ENCODE results near the gene INPP5E.

INPP5E gene

DNA sequence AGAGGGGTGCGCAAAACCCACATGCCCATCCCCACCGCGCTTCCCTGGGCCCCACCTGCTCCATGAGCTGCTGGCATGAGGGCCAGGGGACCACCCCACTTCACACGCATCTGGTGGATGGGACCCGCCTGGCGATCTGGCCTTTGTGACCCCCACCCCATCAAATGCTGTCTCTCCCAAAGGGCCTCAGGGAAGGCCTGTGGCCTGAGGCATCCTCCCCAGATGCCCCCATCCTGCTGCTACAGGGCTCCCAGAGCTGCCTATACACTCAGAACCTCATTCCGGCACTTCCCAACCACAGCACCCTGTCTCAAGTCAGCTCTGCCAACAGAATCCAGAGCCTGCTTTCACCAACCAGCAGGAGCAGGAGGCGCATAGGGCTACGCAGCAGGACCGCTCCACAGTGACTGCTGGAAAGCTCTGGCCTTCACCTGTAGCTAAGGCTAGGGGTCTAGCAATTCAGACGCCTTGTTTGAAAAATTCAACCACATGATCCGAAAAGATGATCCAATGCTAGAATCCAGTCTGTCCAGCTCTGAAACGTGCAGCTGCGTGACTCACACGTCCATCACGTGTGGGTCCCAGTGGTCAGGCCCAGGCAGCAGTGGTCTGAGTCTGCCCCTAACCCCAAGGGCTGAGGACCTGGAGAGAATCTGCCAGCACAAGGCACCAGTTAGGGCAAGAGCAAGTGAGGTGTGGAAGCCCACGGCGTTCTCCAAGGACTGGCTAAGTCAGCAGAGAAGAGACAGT lies 38.3 kb downstream of the INPP5E start:
- DNase-seq, result no peak

DNA sequence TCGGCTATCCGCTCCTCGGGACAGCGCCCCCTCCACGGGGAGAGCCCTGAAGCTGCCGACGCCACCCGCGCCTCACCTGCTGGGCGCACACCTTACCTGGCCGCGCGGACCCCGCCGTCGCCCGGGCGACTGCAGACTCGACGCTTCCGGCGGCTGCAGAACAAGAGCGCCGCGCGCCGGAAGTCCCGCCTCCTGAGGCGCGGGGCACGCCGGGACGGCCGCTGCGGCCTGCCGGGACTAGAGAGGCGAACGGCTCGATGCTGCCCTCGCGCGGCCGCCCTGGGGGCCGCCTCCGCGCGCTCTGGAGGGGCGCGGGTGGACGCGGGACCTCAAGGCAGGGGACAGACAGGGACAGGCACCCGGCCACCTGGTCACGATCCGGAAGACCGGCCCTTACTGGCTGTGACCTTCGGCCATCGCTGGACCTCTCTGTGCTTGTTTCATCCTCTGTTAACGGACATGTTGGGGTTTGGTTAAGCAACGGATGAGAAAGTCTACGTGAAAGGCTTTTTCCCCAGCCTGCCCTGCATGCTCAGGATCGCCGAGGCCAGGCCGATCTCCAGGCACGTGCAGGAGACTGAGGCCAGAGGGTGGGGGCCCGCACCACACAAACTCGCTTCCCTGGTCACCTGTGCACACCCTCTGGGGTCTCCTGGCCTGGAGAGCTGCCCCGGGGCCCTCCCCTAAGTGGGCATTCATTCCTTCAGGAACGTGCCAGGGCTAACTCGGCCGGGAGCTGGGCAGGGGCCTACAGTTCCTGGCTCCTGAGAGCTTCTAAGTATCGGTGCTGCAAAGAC lies 39.4 kb downstream of the INPP5E start, which contains the start of gene SNAPC4:
Gene SNAPC4, minus strand, starts transcription at position 133 of the 797 bp plus-strand sequence. CDS start 1,742 bp downstream, outside the sequence.
- DNase-seq, result peak; percentile 81 to 92

DNA sequence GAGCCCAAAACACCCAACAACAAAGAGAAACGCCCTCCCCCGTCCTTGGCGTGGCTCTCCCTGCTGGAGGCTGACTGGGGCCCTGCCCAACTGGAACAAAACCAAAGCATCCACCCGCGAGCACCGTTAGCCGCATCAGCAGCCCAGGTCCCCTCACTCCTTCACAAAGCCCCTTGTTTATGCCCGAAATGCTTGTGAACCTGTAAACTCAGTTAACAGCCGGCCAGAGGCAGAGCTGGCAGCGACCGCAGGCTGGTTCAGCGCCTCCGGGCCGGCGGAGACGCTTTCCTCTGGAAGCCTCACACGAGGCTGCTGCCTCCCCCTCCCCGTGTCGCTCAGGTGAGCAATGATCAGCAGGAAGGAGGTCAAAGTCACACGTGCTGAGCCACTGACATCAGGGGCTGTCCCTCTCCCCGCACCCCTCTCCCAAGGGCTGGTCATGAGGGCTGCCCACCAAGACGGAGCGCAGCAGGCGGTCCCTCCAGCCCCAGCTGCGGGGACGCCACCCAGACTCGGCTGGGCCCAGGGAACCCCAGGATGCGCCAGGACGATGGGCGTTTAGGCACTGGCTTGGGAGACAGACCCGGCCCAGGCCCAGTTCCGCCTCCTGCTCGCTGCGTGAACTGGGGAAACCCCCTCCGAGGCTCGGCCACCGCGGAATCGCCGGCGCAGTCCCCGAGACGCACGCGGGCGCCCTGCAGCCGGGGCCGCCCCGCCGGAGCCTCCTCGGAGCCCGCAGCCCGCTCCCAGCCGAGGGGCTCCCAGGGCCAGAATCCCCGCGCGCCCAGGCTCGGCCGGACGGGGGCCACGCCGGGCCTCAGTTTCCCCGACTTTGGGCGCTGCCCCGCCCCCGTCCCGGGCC lies 40.2 kb downstream of the INPP5E start:
- no peak for DNase-seq

DNA sequence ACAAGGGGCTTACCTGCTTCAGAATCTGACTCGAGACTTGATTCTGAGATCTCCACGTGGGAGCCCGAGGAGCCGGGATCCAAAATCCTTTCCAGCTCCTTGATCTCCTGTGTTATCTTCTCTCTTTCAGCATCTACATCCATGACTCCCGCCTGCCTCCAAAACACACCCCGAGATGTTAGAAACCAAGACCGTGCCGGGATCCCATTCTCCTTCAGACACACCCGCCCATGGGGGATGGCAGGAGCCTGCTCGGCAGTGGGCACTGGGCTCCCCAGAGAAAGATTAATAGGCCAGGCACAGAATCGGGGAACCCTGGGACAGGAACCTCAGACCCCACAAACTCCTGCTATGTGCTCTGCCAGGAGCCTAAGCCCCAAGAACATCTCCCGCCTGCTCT lies 41.4 kb downstream of the INPP5E start:
- no peak for DNase-seq

DNA sequence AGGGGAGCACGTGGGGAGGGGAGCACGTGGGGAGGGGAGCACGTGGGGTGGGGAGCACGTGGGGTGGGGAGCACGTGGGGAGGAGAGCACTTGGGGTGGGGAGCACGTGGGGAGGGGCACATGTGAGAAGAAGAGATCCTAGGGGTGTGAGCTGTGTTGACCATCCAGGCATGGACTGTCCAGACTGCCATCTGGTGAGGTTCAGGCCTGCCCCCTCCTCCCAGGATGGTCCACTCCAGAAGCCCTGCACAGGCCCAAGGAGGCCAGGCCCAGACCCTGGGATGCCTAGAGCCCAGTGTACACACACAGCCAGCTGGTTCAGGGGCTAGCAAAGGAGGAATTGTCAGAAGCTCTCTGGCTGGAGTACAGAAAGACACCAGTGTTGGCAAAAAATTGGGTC lies 42.0 kb downstream of the INPP5E start:
- DNase-seq, result no peak

DNA sequence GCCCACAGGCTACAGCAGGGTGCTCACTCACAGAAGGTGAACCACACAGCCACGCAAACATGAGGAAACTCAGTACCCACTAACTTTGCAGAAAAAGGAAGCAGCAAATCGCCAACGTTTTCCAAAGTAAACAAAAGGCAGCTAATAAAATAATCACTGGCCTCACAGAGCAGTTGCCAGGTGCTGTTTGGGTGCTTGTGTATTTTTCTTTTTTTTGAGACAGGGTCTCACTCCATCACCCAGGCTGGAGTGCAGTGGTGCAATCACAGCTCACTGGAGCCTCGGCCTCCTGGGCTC lies 43.5 kb downstream of the INPP5E start:
- no peak for DNase-seq

DNA sequence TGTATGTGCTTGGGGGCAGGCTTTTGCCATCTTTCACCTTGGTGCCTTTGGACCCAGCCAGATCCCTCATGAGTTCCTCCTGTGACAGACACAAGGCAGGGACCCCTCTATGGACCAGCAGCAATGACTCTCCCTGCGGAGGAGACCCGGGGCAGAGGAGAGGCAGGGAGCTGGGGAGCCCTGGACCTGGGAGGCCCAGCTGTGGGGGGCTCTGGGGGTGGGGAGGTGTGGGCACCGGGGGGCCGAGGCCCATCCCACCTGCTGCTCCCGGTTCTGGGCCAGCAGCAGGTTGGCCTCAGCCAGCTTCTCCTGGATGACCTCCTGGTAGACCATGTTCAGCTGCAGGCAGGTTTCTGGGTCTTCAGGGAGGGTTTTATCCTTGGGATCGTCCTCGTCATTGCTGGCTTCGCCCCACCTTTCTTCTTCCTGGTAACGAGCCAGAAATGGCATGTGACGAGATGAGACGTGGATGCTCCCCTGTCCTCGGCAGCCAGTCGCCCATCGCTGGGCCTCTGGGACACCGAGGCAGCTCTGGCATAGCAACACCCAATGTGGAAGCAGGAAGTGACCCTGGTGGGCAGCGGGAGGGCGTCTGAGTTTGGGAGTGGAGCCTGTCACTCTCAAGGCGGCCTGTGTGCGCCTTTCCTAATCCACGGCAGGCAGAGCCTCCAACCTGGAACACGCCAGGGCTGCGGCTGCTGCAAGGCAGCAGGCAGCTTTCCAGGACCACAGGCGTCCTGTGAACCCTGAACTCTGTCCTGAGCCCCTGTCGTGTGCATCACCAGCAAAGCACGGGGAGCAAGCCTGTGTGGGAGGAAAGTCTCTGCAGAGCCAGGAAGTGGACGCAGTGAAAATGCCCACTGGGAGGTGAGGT lies 44.1 kb downstream of the INPP5E start:
- no peak for DNase-seq

DNA sequence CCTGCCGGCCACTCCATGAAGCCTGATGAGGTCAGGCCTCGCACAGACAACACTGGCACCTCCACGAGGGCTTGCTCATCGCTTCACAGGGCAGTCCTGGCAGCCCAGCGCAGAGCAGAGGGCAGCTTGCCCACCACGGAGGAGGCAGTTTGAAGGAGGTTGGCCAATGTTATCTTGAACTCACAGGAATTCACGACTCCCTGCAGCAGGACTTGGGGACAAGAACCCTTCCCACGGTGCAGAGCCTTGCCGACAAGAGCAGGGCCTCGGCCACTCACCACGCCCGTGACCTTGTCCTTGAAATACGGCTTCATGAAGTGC lies 44.7 kb downstream of the INPP5E start:
- no peak for DNase-seq

DNA sequence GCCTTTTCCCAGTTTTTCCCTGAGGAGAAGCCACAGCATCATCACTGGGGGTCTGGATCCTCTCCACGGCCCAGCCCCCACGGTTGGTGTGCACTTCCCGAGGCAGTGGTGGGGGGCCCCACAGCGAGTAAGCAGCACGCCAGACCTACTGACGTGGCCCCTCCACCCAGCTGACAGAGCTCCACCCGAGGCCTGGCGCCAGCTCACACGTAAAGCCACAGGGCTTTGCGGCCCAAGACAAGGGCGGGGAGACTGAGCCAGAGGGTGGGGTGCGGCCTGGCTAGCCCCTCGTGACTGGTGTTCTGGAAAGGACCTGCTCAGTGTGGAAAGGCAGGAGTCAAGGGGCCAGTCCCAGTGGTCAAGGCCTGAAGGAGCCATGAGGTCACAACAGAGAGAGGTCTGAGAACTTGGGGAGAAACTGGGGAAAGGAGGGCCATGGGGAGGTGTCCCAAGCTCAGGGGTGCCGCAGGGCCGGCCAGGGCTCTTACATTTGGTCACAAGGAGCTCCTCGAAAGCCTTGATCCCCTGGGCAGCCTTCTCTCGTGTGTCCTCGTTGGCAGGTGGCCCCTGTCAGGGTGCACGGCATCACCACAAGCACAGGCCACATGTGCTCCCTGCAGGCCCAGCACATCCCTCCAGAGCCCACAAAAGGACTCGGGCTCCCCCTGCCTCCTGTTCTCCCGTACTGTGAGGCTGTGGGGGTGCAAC lies 45.2 kb downstream of the INPP5E start:
- DNase-seq, result no peak

DNA sequence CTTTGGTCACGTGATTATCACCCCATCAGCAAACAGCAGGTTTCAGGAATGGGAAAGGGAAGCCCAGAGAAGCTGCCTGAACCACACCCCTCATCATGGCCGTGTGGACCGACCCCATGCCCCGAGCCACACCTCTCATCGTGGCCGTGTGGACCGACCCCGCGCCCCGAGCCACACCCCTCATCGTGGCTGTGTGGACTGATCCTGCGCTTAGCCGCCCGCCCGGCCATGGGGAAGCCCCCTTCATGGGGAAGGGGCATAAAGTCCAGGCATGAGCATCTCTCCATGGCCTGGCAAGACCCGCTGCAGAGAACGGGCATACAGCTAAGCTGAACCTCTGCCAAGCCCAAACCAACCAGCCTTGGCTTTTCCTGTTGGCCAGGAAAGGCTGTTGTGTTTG lies 46.1 kb downstream of the INPP5E start:
- no peak for DNase-seq

DNA sequence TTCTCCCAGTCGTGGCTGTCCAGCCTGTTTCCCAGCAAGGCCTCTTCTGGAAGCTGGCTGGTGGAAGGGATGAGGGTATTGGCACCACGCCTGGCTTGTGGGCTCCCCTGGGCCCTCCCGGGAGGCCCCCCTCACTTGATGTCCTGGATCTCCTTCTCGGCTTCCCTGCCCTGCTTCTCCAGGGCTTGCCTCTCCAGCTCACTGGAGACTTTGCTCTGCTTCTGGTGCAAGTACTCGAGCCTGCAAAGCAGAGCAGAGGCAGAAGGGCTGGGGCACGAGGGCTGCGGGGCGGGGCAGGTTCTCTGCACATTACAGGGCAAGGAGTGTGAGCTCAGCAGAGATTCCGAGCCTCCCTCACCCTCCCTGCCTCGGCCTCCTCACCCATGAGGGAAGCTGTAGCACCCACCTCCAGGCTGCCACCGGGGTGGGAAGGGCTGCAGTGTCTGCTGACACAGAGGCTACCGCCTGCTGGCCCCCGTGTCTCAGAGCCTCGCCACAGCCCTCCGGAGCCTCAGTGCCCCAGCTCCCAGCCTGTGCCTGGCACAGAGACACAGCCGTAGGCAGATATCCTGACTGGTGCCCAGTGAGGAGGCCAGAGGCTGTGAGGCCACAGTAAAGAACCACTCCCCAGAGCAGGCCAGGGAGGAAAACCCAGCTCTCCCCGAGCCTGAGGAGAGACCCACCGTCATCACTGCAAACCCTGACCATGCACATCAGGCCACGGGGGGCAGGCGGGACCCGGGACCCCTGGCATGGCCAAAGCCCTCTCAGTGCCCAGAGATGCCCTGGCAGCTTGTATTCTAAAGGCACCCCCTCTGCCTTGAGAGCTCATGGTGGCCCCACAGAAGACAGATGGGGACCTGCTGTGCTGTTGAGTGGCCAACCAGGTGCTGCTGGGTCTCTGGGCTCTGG lies 46.9 kb downstream of the INPP5E start:
- DNase-seq, result no peak

DNA sequence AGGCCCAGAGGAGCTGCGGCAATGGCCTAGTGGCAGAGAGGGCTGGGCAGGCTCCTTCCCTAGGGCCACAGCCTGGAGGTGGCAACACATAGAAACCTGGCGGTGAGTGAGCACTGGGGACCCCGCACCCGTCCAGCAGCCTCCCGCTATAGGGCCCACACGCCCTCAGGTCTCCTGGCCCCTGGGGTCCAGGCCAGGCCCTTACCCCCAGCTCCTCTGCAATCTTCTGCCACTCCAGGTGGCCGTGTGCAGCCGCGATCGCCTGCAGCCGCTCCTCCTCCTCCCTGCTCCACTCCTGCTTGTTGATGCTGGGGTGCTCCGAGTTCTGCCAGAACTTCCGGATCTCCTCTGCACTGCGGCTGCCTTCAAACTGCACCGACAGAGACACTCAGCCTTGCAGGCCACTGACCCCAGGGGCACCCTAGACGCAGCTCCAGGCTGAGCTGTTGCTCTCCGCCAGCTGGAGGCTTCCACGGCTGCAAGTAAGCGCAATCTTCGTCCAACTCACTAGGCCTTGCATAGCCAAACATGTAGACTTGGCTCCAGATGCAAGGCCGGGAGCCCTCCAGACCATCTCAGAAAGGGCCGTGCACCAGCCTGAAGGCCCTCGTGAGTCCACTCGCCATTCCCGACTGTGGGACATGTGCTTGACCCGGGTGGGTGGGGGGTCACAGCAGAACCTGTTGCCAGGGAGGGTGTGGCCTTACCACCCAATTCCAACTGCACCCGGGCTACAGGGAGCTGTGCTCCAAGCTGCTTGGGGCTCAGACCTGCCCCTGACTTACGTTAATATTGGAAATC lies 47.7 kb downstream of the INPP5E start:
- DNase-seq, result no peak

DNA sequence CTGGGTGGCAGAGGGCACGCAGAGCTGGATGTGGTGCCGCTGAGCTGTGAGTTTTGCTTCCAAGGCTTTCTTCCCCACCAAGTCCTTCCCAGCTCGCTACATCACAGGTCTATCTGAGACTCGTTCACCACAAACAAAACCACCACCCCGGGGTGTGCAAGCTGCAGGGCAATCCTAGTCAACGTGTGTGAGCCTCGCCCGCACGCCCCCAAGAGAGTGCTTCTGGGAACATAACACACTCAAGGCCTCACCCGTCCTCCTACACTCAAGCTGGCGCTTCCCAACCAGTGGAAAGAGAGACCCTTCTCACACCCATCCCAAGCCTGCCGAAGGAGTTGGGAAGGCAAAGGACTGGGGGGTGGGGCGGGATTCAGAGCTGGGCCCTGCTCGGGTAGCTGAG lies 50.2 kb downstream of the INPP5E start:
- no peak for DNase-seq

DNA sequence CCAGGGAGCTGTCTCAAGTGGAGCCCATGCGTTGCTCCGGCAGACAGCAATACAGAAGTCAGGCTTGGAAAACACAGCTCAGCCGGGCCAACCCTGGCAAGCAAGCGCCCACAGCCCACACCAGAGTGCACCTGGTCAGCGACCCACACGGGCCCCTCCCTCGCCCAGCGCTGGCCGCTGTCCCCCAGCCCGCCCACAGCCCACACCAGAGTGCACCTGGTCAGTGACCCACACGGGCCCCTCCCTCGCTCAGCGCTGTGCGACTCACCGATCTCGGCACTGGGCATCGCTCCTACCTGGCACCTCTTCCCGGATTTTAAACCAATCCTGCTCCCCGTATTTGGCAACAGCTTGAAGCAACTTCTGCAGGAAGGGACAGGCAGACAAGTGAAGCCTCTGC lies 52.4 kb downstream of the INPP5E start:
- no peak for DNase-seq

DNA sequence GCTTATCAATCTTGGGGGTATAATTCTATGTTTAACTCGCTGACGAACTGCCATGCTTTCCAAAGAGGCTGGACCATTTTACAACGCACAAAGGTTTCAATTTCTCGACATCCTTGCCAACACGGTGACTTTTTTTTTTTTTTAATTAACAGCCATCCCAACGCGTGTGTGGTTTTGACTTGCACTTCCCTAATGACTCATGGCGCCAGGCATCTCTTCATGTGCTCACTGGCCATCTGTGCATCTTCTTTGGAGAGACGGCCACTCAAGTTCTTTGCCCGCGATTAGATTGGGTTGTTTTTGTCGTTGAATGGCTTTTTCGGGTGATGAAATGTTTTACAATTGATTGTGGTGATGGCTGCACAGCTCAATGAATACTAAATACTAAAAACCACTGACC lies 53.6 kb downstream of the INPP5E start:
- no peak for DNase-seq

DNA sequence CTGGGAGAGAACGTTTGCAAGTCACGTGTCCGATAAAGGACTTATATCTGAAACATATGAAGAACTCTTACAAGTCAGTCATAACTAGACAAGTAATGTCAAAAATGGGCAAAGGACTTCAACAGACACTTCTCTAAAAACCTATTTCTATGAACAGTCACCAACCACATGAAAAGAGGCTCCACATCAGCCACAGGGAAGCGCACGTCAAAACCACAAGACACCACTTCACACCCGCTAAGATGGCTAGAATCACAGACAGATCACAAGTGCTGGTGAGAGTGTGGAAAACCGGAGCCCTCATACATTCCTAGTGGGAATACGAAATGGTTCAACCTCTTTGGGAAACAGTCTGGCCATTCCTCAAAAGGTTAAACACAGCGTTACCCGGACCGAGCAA lies 54.6 kb downstream of the INPP5E start:
- no peak for DNase-seq

DNA sequence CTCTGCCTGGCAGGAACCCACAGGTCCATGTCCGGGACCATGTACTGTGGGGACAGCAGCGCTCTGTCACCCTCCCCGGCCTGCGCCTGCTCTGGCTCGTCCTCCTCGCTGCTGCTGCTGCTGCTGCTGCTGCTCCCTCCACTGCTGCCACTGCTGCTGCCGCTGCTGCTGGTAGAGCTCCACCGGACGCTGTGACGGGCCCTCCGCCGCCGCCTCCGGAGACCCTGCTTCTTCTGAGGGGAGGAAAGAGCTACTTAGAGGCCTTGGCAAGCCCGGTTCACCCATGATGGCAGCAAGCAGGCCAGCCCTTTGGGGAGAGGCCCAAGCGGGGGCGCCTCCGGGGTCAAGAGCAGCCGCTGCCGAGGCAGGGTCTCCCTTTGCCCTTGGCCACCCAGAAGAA lies 56.2 kb downstream of the INPP5E start:
- DNase-seq, result no peak

DNA sequence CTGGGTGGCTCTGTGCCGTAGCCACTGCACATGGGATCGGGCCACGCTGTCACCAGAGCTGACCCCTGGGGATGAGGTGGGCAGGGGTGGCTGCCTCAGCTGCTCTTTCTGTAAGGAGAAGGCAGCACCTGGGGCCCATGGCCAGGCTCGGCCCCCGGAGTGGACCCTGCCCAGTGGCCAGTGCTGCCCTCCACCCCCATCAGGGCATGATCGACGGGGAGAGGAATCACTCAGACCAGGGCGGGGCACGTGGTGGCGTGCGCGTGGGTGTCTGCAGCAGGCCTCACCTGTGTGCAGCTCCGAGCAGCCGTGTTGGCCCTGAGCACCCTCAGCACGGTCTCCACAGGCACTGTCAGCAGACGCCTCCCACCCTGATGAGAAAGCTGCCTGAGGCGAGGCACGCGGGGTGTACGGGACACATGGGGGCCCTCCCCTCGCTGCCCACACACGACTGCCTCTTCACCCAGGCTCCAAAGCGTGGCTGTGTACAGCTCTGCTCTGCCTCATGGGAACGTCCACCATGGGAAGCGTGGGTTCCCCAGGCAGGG lies 57.6 kb downstream of the INPP5E start:
- no peak for DNase-seq

DNA sequence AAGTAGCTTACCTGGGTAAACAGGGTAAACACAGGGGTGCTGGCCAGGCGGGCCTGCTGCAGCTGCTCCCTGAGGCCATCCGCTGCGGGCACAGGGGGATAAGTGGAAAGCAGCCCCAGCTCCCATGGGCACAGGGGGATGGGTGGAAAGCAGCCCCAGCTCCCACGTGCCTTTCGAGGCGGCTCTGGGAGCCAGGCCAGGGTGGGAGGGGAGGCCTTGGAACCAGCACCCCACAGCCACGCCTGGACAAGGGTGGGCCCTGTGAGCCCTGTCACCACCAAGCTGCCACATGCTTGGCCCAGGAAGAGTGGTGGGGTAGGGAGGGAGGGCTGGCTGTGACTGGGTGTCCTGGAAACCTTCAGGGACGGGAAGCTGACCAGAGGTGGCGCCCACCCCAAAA lies 58.3 kb downstream of the INPP5E start:
- no peak for DNase-seq

DNA sequence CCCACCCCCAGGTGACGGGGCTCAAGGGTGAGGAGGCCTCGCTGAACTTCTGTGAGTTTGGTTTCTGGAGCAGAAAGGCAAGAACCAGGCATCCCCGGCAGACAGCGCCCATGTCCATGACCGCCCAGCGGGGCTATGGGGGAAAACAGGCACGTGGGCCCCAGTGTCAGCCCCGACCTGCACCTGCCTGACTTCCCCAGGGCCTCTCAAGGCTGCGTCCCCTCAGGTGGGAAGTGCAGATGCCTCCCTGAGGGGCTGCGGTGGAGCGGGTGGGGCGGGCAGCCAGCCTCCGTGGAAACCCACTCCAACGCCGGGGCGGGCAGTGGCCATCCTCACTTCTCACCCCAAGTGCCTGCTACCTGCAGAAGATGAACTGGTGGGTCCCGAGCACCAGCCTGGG lies 59.3 kb downstream of the INPP5E start:
- DNase-seq, result no peak

Data from NCI-H1930 (cell line).